Kidney epithelial cell (primary cell): Measurements from ENCODE around the gene DMRT1. TPM values are rescaled to one million over a fixed set of nuclear protein-coding genes. Genes with fewer than 3 reads are reported as not detected.

Experiments used
- DNase-seq: peaks from one replicate; pipeline ENCODE4 v3.0.0-alpha.2; 2010; ENCODE audit warnings: low read depth
- H3K27me3 ChIP-seq: 2 replicates; pipeline ENCODE4 v1.6.0; 2011; ENCODE audit warnings: low read length; ENCODE audit not compliant: control insufficient read depth, insufficient read depth
- H3K36me3 ChIP-seq: 2 replicates; pipeline ENCODE4 v1.5.1; 2011; ENCODE audit warnings: low read length; ENCODE audit not compliant: control insufficient read depth, insufficient read depth
- H3K4me3 ChIP-seq: 2 replicates; pipeline ENCODE4 v1.5.1; 2011; ENCODE audit warnings: low read depth, mild to moderate bottlenecking, control low read depth, low read length
- CTCF ChIP-seq: IDR thresholded peaks from 2 replicates; pipeline ENCODE4 v1.5.1; 2011; ENCODE audit warnings: mild to moderate bottlenecking, moderate library complexity, low read length, control low read depth, inconsistent platforms; ENCODE audit not compliant: insufficient read depth, poor library complexity, severe bottlenecking
- total RNA-seq: library from RNA; depleted of rRNA; stranded (reverse); fragments of >200 nt; gene quantifications from 2 replicates; pipeline ENCODE4 v1.2.3, GENCODE V29; 2015

DMRT1 gene
- total RNA-seq, 1 donor from 2014 or later: 0.08 TPM

- Histone ChIP-seq H3K27me3 (peaks cover 80% of the 10 kb centered on the region), H3K36me3 (no peaks in the 10 kb centered on the region), H3K4me3 (no peak overlapping the region)
- no peak for TF ChIP-seq CTCF
- DNase-seq: no peak
These were observed 132.8 kb downstream of the DMRT1 start for GRCh38 chr9:974031-974995.

GRCh38 chr9:974996-975739 lies 133.7 kb downstream of the DMRT1 start:
- DNase-seq: no peak
- TF ChIP-seq CTCF: no peak
- Histone ChIP-seq H3K36me3 (no peaks in the 10 kb centered on the region), H3K27me3 (peaks cover 72% of the 10 kb centered on the region), H3K4me3 (no peak overlapping the region)

GRCh38 chr9:975740-976257 lies 134.3 kb downstream of the DMRT1 start:
- Histone ChIP-seq H3K27me3 (peaks cover 65% of the 10 kb centered on the region), H3K36me3 (no peaks in the 10 kb centered on the region), H3K4me3 (peak overlapping the region; percentile 37)
- TF ChIP-seq CTCF: no peak
- no peak for DNase-seq

- H3K4me3 ChIP-seq: peak within 1 kb of the TSS; percentile 37
- TF ChIP-seq CTCF: no peak
- no peaks in the 10 kb centered on the region for H3K36me3 ChIP-seq
- H3K27me3 ChIP-seq: peaks cover 60% of the 10 kb centered on the region
- no peak for DNase-seq
These were observed 134.9 kb downstream of the DMRT1 start, which contains the start of gene DMRT3 for GRCh38 chr9:976258-976942. Gene DMRT3 (plus strand): TSS chr9:976655. CDS start chr9:977002, 347 bp downstream.

GRCh38 chr9:976943-977837 lies 135.7 kb downstream of the DMRT1 start:
- Histone ChIP-seq H3K4me3 (peak overlapping the region; percentile 37), H3K36me3 (no peaks in the 10 kb centered on the region), H3K27me3 (peaks cover 57% of the 10 kb centered on the region)
- DNase-seq: no peak
- TF ChIP-seq CTCF: no peak
